Measurements from ENCODE around the gene HS3ST3B1. TPM values are rescaled to one million over a fixed set of nuclear protein-coding genes. Genes with fewer than 3 reads are reported as not detected.

HS3ST3B1 gene
- polyA plus RNA-seq, 4 donors = 21.1 to 30.7 (median 26.9) TPM

GRCh38 chr17:14320098-14320497, 19.2 kb downstream of the HS3ST3B1 start:
- DNase-seq (ENCODE audit: low read depth in 4 of 4, low spot score in 2 of 4) = no peak

- DNase-seq (ENCODE audit: low read depth in 4 of 4, low spot score in 2 of 4) = no peak
Measured at GRCh38 chr17:14320734-14321475, 20.0 kb downstream of the HS3ST3B1 start.

GRCh38 chr17:14321476-14321949, 20.6 kb downstream of the HS3ST3B1 start:
- no peak for DNase-seq (ENCODE audit: low read depth in 4 of 4, low spot score in 2 of 4)

GRCh38 chr17:14321980-14322776, 21.3 kb downstream of the HS3ST3B1 start:
- no peak for DNase-seq (ENCODE audit: low read depth in 4 of 4, low spot score in 2 of 4)

GRCh38 chr17:14323522-14323981, 22.7 kb downstream of the HS3ST3B1 start:
- no peak for DNase-seq (ENCODE audit: low read depth in 4 of 4, low spot score in 2 of 4)

- no peak for DNase-seq (ENCODE audit: low read depth in 4 of 4, low spot score in 2 of 4)
Measured at GRCh38 chr17:14325618-14326167, 24.8 kb downstream of the HS3ST3B1 start.

GRCh38 chr17:14329900-14330491, 29.1 kb downstream of the HS3ST3B1 start:
- no peak for DNase-seq (ENCODE audit: low read depth in 4 of 4, low spot score in 2 of 4)

GRCh38 chr17:14330492-14330962, 29.6 kb downstream of the HS3ST3B1 start:
- no peak for DNase-seq (ENCODE audit: low read depth in 4 of 4, low spot score in 2 of 4)

- DNase-seq (ENCODE audit: low read depth in 4 of 4, low spot score in 2 of 4) = no peak
Measured at GRCh38 chr17:14331225-14331981, 30.5 kb downstream of the HS3ST3B1 start.

GRCh38 chr17:14331982-14332298, 31.1 kb downstream of the HS3ST3B1 start:
- no peak for DNase-seq (ENCODE audit: low read depth in 4 of 4, low spot score in 2 of 4)

- DNase-seq (ENCODE audit: low read depth in 4 of 4, low spot score in 2 of 4) = no peak
Measured at GRCh38 chr17:14332331-14332730, 31.4 kb downstream of the HS3ST3B1 start.

GRCh38 chr17:14333506-14333905, 32.6 kb downstream of the HS3ST3B1 start:
- no peak for DNase-seq (ENCODE audit: low read depth in 4 of 4, low spot score in 2 of 4)

GRCh38 chr17:14334276-14334840, 33.5 kb downstream of the HS3ST3B1 start:
- no peak for DNase-seq (ENCODE audit: low read depth in 4 of 4, low spot score in 2 of 4)

- no peak for DNase-seq (ENCODE audit: low read depth in 4 of 4, low spot score in 2 of 4)
Measured at GRCh38 chr17:14334919-14335318, 34.0 kb downstream of the HS3ST3B1 start.

- DNase-seq (ENCODE audit: low read depth in 4 of 4, low spot score in 2 of 4) = no peak
Measured at GRCh38 chr17:14336418-14336817, 35.5 kb downstream of the HS3ST3B1 start.

- DNase-seq (ENCODE audit: low read depth in 4 of 4, low spot score in 2 of 4) = no peak
Measured at GRCh38 chr17:14337596-14338079, 36.8 kb downstream of the HS3ST3B1 start.

GRCh38 chr17:14340857-14341754, 40.2 kb downstream of the HS3ST3B1 start:
- DNase-seq (ENCODE audit: low read depth in 4 of 4, low spot score in 2 of 4) = no peak

GRCh38 chr17:14341866-14342265, 41.0 kb downstream of the HS3ST3B1 start:
- no peak for DNase-seq (ENCODE audit: low read depth in 4 of 4, low spot score in 2 of 4)

GRCh38 chr17:14346801-14347200, 45.9 kb downstream of the HS3ST3B1 start:
- no peak for DNase-seq (ENCODE audit: low read depth in 4 of 4, low spot score in 2 of 4)
